Activated CD4-positive, alpha-beta T cell treated with anti-CD3 and anti-CD28 coated beads, Interleukin-2, amount 50 U/mL, for 16 hours (primary cell): ENCODE data around the gene AGBL1.

Experiments
- DNase-seq: peaks from one replicate; pipeline ENCODE4 v3.0.0-alpha.2; 2020

AGBL1 gene

GRCh38 chr15:86333819-86334218 lies 254.1 kb downstream of the AGBL1 start:
- peak; percentile 9 for DNase-seq

- peak; percentile 49 for DNase-seq
Observed at GRCh38 chr15:86336051-86336788, 256.5 kb downstream of the AGBL1 start.

- no peak for DNase-seq
Observed at GRCh38 chr15:86337071-86337470, 257.4 kb downstream of the AGBL1 start.

- DNase-seq: no peak
Observed at GRCh38 chr15:86347245-86347644, 267.6 kb downstream of the AGBL1 start.

- no peak for DNase-seq
Observed at GRCh38 chr15:86349565-86349964, 269.9 kb downstream of the AGBL1 start.

GRCh38 chr15:86353213-86353612 lies 273.5 kb downstream of the AGBL1 start:
- no peak for DNase-seq

GRCh38 chr15:86355361-86355760 lies 275.7 kb downstream of the AGBL1 start:
- no peak for DNase-seq

GRCh38 chr15:86355801-86356200 lies 276.1 kb downstream of the AGBL1 start:
- no peak for DNase-seq

- DNase-seq: peak; percentile 0
Observed at GRCh38 chr15:86362555-86362954, 282.9 kb downstream of the AGBL1 start.

- no peak for DNase-seq
Observed at GRCh38 chr15:86373147-86373546, 293.5 kb downstream of the AGBL1 start.

GRCh38 chr15:86375733-86376280 lies 296.1 kb downstream of the AGBL1 start:
- no peak for DNase-seq

- DNase-seq: no peak
Observed at GRCh38 chr15:86377914-86378313, 298.2 kb downstream of the AGBL1 start.

GRCh38 chr15:86382341-86382740 lies 302.7 kb downstream of the AGBL1 start:
- DNase-seq: no peak

GRCh38 chr15:86383611-86384010 lies 303.9 kb downstream of the AGBL1 start:
- DNase-seq: no peak

- DNase-seq: no peak
Observed at GRCh38 chr15:86384186-86384585, 304.5 kb downstream of the AGBL1 start.

GRCh38 chr15:86392296-86392695 lies 312.6 kb downstream of the AGBL1 start:
- no peak for DNase-seq

- DNase-seq: no peak
Observed at GRCh38 chr15:86392874-86393273, 313.2 kb downstream of the AGBL1 start.

GRCh38 chr15:86394866-86395265 lies 315.2 kb downstream of the AGBL1 start:
- no peak for DNase-seq

- no peak for DNase-seq
Observed at GRCh38 chr15:86399041-86399954, 319.6 kb downstream of the AGBL1 start.

- DNase-seq: no peak
Observed at GRCh38 chr15:86403221-86403620, 323.6 kb downstream of the AGBL1 start.

GRCh38 chr15:86403914-86404583 lies 324.4 kb downstream of the AGBL1 start:
- no peak for DNase-seq

- DNase-seq: no peak
Observed at GRCh38 chr15:86408261-86408660, 328.6 kb downstream of the AGBL1 start.

GRCh38 chr15:86411916-86412315 lies 332.2 kb downstream of the AGBL1 start:
- DNase-seq: no peak
